Lung microvascular endothelial cell (primary cell): ENCODE data around the gene PTGIS. TPM values are rescaled to one million over a fixed set of nuclear protein-coding genes. Genes with fewer than 3 reads are reported as not detected.

Experiments
- DNase-seq, 2 donors: peaks; one replicate each; pipeline versions ENCODE4 v3.0.0 to v3.0.0-alpha.2; 2010; ENCODE audit warnings: low read depth in 2 of 2
- total RNA-seq: library from RNA; depleted of rRNA; stranded (reverse); fragments of >200 nt; gene quantifications from 2 replicates; pipeline ENCODE4 v1.2.1, GENCODE V29; 2014

PTGIS gene
- total RNA-seq, 1 donor from 2014 or later, result 0.20 TPM

DNA sequence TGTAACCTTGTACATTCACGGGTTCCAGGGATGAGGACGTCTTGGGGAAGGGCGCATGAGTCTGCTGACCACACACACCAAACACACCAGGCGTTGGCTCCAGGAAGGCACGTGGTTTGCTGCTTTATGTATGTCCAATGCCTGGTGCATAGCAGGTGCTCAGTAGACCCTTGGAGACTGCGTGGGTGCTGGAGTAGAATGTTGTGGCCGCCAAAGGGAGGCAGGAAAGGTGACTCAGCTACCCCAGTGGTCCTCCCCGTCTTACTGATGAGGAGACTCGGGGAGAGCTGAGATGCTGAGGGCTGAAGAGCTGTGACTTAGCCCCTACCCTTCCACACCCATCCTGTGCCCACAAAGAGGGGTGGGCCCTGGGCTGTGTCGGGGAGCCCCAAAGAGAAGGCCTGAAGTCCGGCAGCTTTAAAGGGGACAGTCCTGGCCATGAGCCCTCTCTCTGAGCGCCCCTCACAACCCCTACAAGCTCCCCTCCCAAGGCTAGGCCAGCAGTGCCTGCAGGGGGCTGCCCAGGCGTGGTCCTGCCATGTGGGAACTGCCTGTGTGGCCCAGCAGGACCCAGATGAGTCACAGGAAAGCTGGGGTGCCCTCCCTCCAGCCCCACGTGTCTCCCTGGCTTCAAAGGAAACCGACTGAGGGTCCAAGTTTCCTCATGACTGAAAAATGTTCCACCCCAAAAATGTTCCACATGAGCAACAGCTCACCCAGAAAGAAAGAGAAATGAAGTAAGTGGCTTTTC, 28.0 kb upstream of the PTGIS start:
- peak in 1 of 2 donors; percentile 69 for DNase-seq

DNA sequence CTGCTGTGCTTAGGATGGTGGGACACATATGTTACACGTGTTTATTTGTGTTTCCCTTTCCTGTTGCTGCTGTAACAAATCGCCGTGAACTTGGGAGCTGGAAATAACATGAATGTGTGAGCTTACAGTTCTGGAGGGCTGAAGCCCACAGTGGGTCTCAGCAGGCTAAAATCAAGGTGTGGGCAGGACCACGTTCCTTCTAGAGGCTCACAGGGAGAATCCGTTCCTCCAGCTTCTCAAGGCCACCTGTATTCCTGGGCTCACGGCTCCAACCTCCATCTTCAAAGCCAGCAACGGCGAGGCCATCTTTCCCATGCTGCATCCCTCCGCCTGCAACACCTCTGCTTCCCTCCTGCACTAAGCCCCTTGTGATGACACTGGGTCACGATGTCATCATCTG, 27.4 kb upstream of the PTGIS start:
- no peak for DNase-seq

DNA sequence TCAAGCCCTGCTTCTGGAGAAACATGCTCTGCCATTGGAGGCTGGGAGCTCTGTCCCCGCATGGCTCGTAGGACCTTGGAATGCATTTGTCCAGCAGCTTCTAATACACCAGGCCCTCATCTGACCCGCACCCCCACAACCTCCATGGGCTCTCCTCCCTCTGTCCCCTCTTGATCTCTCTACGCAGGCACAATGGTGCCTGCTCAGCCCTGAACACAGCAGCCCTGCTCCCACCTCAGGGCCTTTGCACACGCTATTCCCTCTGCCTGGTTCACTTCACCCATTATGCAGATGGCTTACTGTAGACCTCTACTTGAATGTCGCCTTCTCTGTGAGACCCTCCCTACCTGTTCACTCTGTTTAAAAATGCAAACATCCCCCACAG, 27.0 kb upstream of the PTGIS start:
- DNase-seq, result no peak

GRCh38 chr20:49594143-49594930, 26.4 kb upstream of the PTGIS start:
- peak in 1 of 2 donors; percentile 28 for DNase-seq

GRCh38 chr20:49593466-49594142, 25.7 kb upstream of the PTGIS start:
- no peak for DNase-seq

DNA sequence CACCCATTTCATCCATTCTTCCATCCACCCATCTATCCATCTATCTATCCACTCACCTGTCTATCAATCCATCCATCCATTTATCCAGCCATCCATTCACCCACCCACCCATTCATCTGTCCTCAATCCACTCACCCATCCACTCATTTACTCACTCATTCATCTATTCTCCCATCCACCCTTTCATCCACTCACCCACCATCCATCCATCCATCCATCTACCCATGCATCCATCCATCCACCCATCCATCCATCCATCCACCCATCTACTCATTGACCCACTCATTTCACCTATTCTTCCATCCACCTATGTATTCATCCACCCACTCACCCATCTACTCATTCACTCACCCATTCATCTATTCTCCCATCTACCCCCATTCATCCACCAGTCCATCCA, 24.2 kb upstream of the PTGIS start:
- no peak for DNase-seq

DNA sequence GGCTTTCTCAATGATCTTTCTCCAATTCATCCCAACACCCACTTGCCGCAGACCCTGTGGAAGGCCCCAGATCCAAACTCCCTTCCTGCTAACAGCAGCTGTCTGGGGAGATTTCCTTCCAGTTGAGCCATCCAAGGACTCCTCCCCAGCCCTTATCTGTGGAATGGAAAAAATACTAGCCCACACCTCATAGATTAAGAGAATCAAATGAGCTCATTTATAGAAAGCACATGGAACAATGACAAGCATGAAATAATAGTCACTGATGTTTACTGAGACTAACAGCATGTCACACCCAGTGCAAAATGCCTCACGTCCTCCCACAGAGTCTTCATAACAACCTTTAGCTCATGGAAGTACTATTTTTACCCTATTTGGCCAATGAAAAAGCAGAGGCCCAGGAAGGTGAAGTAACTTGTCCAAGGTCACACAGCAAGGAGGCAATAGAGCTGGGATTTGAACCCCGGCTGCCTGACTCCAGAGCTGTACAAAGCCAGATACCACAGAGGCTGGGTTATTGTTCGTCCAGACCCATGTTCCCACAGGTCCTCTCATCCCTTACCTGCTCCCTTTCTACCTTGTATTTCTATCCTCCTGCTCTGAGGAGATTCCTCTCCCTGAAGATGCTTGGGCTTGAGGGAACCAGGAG, 23.4 kb upstream of the PTGIS start:
- no peak for DNase-seq

DNA sequence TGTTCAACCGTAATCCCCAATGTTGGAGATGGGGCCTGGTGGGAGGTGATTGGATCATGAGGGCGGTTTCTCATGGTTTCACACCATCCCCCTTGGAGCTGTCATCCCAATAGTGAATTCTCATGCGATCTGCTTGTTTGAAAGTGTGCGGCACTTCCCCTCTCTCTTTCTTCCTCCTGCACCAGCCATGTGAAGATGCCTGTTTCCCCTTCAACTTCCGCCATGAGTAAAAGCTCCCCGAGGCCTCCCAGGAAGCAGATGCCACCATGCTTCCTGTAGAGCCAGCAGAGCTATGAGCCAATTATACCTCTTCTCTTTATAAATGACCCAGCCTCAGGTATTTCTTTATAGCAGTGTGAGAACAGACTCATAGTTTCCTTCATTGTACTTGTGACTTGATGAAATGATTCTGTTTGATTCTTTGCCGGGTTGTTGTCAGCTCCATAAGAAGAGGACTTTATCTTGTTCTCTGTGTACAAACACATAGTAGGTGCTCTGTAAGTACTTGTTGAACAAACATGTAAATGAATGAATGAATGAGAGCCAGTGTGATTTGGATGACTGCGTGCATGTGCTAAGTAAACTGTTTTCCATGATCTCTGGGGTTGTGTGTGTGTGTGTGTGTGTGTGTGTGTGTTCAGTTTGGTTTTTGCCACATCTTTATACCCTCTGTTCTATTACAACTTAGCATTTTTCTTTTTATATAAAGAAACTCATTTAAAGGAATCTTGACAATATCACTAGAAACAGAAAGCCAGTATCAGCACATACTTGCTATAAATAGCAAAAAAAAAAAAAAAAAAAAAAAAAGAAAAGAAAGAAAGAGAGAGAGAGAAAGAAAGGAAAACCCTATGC, 22.5 kb upstream of the PTGIS start:
- no peak for DNase-seq

DNA sequence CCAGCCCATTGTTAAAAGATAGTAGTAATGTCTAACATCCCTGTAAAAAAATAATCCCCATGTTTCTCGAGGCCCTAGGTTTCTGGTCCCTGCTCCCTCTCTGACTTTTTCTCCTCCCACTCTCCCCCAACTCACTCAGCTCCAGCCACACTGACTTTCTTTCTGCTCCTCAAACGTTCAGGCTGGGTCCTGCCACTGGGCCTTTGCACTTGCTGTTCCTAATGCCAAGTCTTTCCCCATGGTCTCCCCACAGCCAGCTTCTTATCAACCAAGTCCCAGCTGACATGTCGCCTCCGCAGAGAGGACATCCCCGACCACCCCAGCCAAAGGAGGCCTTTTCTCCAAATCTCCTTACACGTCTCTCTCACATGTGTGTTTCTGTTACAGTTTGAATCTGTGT, 21.8 kb upstream of the PTGIS start:
- no peak for DNase-seq

- DNase-seq, result no peak
These were observed 19.2 kb upstream of the PTGIS start for GRCh38 chr20:49587111-49587570.

DNA sequence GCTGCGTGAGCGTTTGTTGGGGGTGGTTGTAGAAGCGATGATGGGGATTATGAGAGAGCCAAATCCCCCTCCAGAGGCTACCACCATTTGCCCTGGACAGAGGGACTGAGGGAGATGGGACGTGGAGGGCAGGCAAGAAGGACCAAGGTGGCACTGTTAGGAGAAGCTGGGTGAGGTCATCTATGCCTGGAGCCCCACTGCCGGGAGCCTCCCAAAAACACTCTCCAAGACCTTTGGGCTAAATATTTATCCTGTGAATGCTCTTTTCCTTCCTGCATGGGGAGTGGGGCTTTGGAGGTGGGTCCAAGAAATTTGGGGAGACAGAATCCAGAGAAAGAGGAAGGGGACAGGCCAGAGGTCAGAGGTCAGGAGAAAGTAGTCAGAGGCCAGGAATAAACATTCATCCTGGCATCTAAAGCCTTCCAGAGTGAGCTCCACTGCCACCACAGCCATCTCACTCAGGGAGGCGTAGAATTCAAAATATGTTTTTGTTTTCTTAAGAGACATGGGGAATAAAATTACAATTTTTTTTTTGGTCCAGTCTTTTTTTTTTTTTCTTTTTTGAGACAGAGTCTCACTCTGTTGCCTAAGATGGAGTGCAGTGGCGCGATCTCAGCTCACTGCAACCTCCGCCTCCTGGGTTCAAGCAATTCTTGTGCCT, 17.8 kb upstream of the PTGIS start:
- DNase-seq, result no peak

DNA sequence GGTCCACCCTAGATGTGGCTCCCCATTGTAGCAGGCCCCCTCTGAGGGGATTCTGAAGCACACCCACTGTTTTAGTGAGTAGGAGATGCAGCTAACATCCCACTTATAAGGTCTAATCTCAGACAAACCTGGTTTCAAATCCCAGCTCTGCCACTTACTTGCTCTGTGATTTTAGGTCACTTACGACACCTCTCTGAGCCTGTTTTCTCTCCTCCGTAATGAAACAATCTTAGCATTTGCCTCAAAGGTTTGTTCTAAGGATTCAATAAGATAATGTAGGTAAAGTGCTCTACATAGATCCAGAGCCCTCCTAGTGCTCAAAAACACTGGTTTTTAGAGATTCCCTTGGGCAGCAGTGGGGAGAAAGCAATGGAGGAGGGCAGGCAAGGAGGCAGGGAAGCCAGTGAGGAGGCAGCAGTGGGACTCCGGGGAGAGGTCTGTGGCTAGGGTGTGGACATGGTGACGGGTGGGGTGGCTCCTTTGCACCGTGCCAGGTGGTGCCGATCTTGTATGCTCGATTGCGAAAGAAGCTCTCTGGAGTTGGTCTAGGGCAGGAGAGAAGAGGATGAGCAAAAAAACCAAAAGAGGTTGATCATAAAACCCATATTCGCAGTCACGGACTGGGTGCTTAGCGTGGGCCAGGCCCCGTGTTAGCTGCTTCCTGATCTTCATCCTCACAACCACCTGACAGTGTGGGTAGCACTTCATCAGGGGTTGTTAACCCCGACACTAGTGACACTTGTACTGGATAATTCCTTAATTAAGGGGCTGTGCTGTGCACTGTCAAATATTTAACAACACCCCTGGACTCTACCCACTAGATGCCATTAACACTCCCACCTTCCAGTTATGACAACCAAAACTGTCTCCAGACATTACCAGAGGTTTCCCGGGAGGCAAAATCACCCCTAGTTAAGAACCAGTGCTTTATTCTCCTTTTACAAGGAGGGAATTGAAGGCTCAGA, 16.8 kb upstream of the PTGIS start:
- DNase-seq, result no peak

DNA sequence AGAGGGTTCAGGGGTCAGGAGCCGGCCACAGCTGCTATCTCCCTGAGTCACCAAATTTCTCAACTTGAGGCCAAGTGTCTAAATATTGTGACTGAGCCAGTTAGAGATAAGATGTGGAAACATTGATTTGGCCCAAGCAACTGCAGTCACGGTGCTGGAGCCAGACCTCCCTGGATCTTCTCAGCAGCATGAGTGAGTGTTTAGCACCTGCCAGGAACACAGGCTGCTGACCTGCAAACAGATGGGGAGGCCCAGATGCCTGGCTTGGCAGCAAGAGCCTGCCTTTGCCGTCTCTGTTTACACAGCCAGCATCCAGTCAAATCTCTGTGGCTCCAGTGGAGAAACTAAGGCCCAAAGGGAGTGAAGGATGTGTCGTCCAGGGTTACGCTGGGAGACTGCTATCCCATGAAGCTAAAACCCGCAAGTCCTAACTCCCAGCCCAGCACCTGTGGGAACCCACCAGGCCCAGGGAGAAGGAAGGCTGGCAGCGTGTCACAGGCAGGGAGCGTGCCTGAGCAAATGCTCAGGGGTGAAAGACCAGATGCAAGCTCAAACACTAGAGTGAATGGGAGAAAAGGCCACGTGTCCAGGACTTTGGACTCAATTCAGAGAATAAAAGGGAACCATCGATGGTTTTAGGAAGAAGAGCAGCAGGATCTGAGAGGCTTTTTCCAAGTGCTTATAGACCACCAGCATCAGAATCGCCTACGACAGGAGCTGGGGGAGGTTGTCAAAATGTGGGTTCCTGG, 15.9 kb upstream of the PTGIS start:
- peak in 1 of 2 donors; percentile 45 for DNase-seq

GRCh38 chr20:49583343-49583668, 15.4 kb upstream of the PTGIS start:
- DNase-seq, result no peak

DNA sequence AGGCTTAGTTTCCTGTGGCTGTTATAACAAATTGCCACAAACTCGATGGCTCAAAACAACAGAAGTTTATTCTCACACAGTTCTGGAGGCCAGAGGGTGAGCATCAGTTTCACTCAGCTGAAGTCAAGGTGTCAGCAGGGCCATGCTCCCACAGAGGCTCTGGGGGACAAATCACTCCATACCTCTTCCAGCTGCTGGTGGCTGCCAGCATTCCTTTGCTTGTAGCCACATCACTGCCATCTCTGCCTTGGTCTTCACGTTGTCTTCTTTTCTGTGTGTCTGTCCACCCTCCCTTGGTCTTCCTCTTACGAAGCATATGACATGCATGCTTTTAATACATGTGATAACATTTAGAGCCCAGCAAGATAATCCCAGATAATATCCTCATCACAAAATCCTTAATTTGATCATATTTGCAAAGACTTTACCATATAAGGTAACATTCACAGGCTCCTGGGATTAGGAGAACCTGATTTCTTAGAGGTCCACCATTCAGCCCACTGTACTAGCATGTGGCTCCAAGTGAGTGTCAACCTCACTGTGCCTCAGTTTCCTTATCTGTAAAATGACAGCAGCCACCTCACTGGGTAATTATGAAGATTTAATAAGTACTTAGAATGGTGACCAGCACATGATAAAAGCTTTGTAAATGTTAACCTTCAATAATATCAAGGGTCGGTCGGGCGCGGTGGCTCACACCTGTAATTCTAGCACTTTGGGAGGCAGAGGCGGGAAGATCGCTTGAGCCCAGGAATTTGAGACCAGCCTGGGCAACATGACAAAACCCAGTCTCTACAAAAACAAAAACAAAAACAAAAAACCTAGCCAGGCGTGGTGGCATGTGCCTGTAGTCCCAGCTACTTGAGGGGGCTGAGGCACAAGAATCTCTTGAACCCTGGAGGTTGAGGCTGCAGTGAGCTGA, 14.7 kb upstream of the PTGIS start:
- DNase-seq, result no peak

DNA sequence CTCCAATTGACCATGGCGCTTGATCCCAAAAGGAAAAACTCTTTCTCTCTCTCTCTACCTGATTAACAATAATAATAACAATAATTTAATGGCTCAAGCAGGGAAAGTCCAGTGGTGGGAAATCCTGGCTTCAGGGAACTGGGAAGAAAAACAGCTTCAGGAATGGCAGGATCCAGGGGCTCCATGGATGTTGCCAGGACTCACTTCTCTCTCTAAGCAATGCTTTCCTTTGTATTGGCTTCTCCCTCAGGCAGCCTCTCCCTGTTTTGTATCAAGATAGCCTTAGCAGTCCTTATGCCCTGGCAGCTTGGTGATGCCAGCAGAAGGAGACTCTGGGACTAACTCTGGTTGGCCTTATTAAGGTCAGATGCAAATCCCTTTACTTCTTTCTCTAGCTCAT, 13.5 kb upstream of the PTGIS start:
- no peak for DNase-seq

GRCh38 chr20:49580813-49581174, 12.9 kb upstream of the PTGIS start:
- DNase-seq, result no peak
